H1 (cell line): ENCODE measurements around the gene TM4SF1. TPM values are rescaled to one million over a fixed set of nuclear protein-coding genes. Genes with fewer than 3 reads are reported as not detected.

Experiments
- CTCF ChIA-PET: fragments of 300-600 bp; sonication (Branson Sonifier 250); formaldehyde crosslinking; loops from one replicate; lab custom pipeline; 2021; ENCODE audit not compliant: partially characterized antibody; lab: Charles Lee
- POLR2A ChIA-PET: fragments of 300-600 bp; sonication (Branson Sonifier 250); formaldehyde crosslinking; loops from one replicate; lab custom pipeline; 2021; ENCODE audit warnings: inconsistent platforms; ENCODE audit not compliant: partially characterized antibody; lab: Charles Lee
- DNase-seq, 2 experiments: peaks; one replicate each; pipeline versions ENCODE4 v3.0.0 to v3.0.0-alpha.2; 2010 to 2022; ENCODE audit warnings: low spot score in 2 of 2, low read depth in 1 of 2, mixed read lengths in 1 of 2
- FAIRE-seq: peaks from 2 replicates; lab custom pipeline; 2011; peaks lifted over from hg19 to GRCh38; lab: Jason Lieb, UNC
- H2AFZ ChIP-seq: 2 replicates; pipeline ENCODE4 v1.8.1; 2012; ENCODE audit warnings: low read length, inconsistent platforms
- H2AK5ac ChIP-seq: 2 replicates; pipeline ENCODE4 v1.6.1; 2013; ENCODE audit warnings: low read depth, low read length
- H2BK120ac ChIP-seq: replicated peaks from 2 replicates; pipeline ENCODE3; 2013; ENCODE audit warnings: low read depth, low read length, inconsistent platforms
- H2BK12ac ChIP-seq: 2 replicates; pipeline ENCODE4 v1.6.1; 2013; ENCODE audit warnings: low read depth, low read length
- H2BK15ac ChIP-seq: 2 replicates; pipeline ENCODE4 v1.6.1; 2013; ENCODE audit warnings: low read length
- H2BK20ac ChIP-seq: 2 replicates; pipeline ENCODE4 v1.6.1; 2013; ENCODE audit warnings: low read length
- H2BK5ac ChIP-seq: 2 replicates; pipeline ENCODE4 v1.6.1; 2013; ENCODE audit warnings: low read depth, low read length
- H3K14ac ChIP-seq: 2 replicates; pipeline ENCODE4 v1.6.1; 2013; ENCODE audit warnings: inconsistent platforms; ENCODE audit not compliant: insufficient read length
- H3K18ac ChIP-seq: 2 replicates; pipeline ENCODE4 v1.6.1; 2013; ENCODE audit warnings: low read length; ENCODE audit errors: extremely low read depth
- H3K23ac ChIP-seq: 2 replicates; pipeline ENCODE4 v1.6.1; 2013; ENCODE audit warnings: inconsistent platforms; ENCODE audit not compliant: insufficient read length
- H3K23me2 ChIP-seq: 2 replicates; pipeline ENCODE4 v1.6.1; 2013; ENCODE audit warnings: low read depth, low read length
- H3K27ac ChIP-seq: 2 replicates; pipeline ENCODE4 v1.6.1; 2011; ENCODE audit warnings: low read depth, low read length, inconsistent platforms
- H3K27me3 ChIP-seq, 4 experiments: replicated peaks in 1 of 4; 1 replicate in 1 of 4; 2 replicates in 3 of 4; pipeline versions ENCODE4 v1.6.1 to v1.8.1; 2011 to 2013; ENCODE audit warnings: low read length in 3 of 4, mild to moderate bottlenecking in 3 of 4, inconsistent platforms in 2 of 4, mixed read lengths in 2 of 4, moderate library complexity in 1 of 4; ENCODE audit not compliant: control insufficient read depth in 3 of 4, insufficient read depth in 3 of 4; ENCODE audit errors: extremely low read depth in 1 of 4
- H3K36me3 ChIP-seq, 4 experiments: 2 replicates each; pipeline versions ENCODE4 v1.6.1 to v1.8.1; 2011 to 2013; ENCODE audit warnings: mild to moderate bottlenecking in 4 of 4, low read length in 3 of 4, moderate library complexity in 2 of 4, control low read depth in 1 of 4, inconsistent platforms in 1 of 4; ENCODE audit not compliant: insufficient read depth in 4 of 4, control insufficient read depth in 2 of 4
- H3K4ac ChIP-seq: replicated peaks from 2 replicates; pipeline ENCODE3; 2013; ENCODE audit warnings: low read length, low read depth, mixed read lengths, inconsistent platforms; ENCODE audit not compliant: insufficient read length
- H3K4me1 ChIP-seq, 4 experiments: replicated peaks in 1 of 4; 1 replicate in 1 of 4; 2 replicates in 3 of 4; pipeline versions ENCODE4 v1.6.1 to v1.8.1; 2011 to 2013; ENCODE audit warnings: low read length in 3 of 4, inconsistent platforms in 2 of 4, mixed read lengths in 1 of 4; ENCODE audit not compliant: insufficient read depth in 4 of 4, control insufficient read depth in 3 of 4
- H3K4me2 ChIP-seq, 2 experiments: 2 replicates each; pipeline versions ENCODE4 v1.6.1 to v1.8.1; 2011 to 2013; ENCODE audit warnings: low read depth in 2 of 2, low read length in 2 of 2, control low read depth in 1 of 2, inconsistent platforms in 1 of 2, mild to moderate bottlenecking in 1 of 2; ENCODE audit not compliant: insufficient read depth in 1 of 2
- H3K4me3 ChIP-seq, 4 experiments: fragments of 200-600, 300-600 bp in 1 of 4; sonication (generic), shearing (Covaris generic), sonication (Bioruptor Twin) in 1 of 4; 2 replicates each; pipeline versions ENCODE4 v1.5.1 to v1.8.1; 2011 to 2016; ENCODE audit warnings: low read length in 4 of 4, low read depth in 3 of 4, control low read depth in 2 of 4, inconsistent platforms in 2 of 4, mild to moderate bottlenecking in 2 of 4, mixed read lengths in 1 of 4, moderate library complexity in 1 of 4; ENCODE audit not compliant: insufficient read depth in 2 of 4; ENCODE audit errors: extremely low read depth in 1 of 4
- H3K56ac ChIP-seq: replicated peaks from 2 replicates; pipeline ENCODE3; 2013; ENCODE audit warnings: low read depth, mild to moderate bottlenecking, mixed read lengths, low read length, inconsistent platforms; ENCODE audit not compliant: insufficient read length
- H3K79me1 ChIP-seq: 2 replicates; pipeline ENCODE4 v1.6.1; 2013; ENCODE audit warnings: low read depth, low read length, control low read depth
- H3K79me2 ChIP-seq, 2 experiments: 2 replicates each; pipeline versions ENCODE4 v1.6.1 to v1.8.1; 2012 to 2013; ENCODE audit warnings: low read length in 2 of 2, mild to moderate bottlenecking in 2 of 2, inconsistent platforms in 1 of 2; ENCODE audit not compliant: insufficient read depth in 2 of 2, control insufficient read depth in 1 of 2
- H3K9ac ChIP-seq, 4 experiments: replicated peaks in 1 of 4; 1 replicate in 1 of 4; 2 replicates in 3 of 4; pipeline versions ENCODE4 v1.6.1 to v1.8.1; 2011 to 2013; ENCODE audit warnings: low read depth in 3 of 4, low read length in 3 of 4, control low read depth in 2 of 4, mild to moderate bottlenecking in 2 of 4, moderate library complexity in 2 of 4, inconsistent platforms in 1 of 4; ENCODE audit errors: extremely low read depth in 1 of 4
- H3K9me3 ChIP-seq, 2 experiments: 2 replicates each; pipeline versions ENCODE4 v1.6.1 to v1.8.1; 2012 to 2013; ENCODE audit warnings: mild to moderate bottlenecking in 2 of 2, moderate library complexity in 2 of 2, control low read depth in 1 of 2, inconsistent platforms in 1 of 2, low read depth in 1 of 2, low read length in 1 of 2, mixed read lengths in 1 of 2; ENCODE audit not compliant: insufficient read depth in 2 of 2
- H4K20me1 ChIP-seq, 2 experiments: replicated peaks in 1 of 2; 2 replicates each; pipeline versions ENCODE3 to v1.8.1; 2011 to 2013; ENCODE audit warnings: inconsistent platforms in 2 of 2, low read length in 2 of 2, mild to moderate bottlenecking in 1 of 2; ENCODE audit not compliant: insufficient read depth in 2 of 2, control insufficient read depth in 1 of 2
- H4K5ac ChIP-seq: 2 replicates; pipeline ENCODE4 v1.6.1; 2013; ENCODE audit warnings: low read length, low read depth, mixed read lengths, inconsistent platforms; ENCODE audit not compliant: insufficient read length
- H4K8ac ChIP-seq: 2 replicates; pipeline ENCODE4 v1.8.0; 2013; ENCODE audit warnings: mild to moderate bottlenecking, moderate library complexity, low read length, inconsistent platforms; ENCODE audit not compliant: insufficient read depth; ENCODE audit errors: extremely low read depth
- H4K91ac ChIP-seq: replicated peaks from 2 replicates; pipeline ENCODE3; 2013; ENCODE audit warnings: low read length, mixed read lengths, inconsistent platforms; ENCODE audit not compliant: insufficient read length
- CREB1 ChIP-seq: IDR thresholded peaks from 2 replicates; pipeline ENCODE4 v1.6.1; 2012; ENCODE audit warnings: inconsistent platforms
- KDM1A ChIP-seq: fragments of 200-600, 300-600 bp; sonication (generic); IDR thresholded peaks from 2 replicates; pipeline ENCODE4 v1.7.1; 2016; ENCODE audit warnings: mild to moderate bottlenecking, low read length, borderline replicate concordance
- KDM4A ChIP-seq: IDR thresholded peaks from one replicate; pipeline ENCODE4 v1.7.1; 2012; ENCODE audit warnings: low read depth, mild to moderate bottlenecking, moderate library complexity, low read length, inconsistent platforms; ENCODE audit not compliant: severe bottlenecking
- POLR2A ChIP-seq, 2 experiments: IDR thresholded peaks; 1 replicate in 1 of 2; 2 replicates in 1 of 2; pipeline ENCODE4 v1.6.1; 2011; ENCODE audit warnings: low read depth in 2 of 2, low read length in 2 of 2, mild to moderate bottlenecking in 2 of 2; ENCODE audit errors: control extremely low read depth in 1 of 2
- SP4 ChIP-seq: IDR thresholded peaks from 2 replicates; pipeline ENCODE4 v1.6.1; 2012; ENCODE audit warnings: low read length, inconsistent platforms
- SRF ChIP-seq: IDR thresholded peaks from 2 replicates; pipeline ENCODE4 v1.6.1; 2011; ENCODE audit warnings: mild to moderate bottlenecking, low read depth, low read length, moderate library complexity
- WGBS, 2 experiments: shearing (Covaris generic) in 1 of 2; methylation state at CpG; one replicate each; pipeline versions ENCODE4 v1.1.6 to v1.1.7; 2013 to 2015; ENCODE audit warnings: low lambda C conversion rate in 2 of 2, mixed read lengths in 2 of 2, inconsistent platforms in 1 of 2, low coverage in 1 of 2, missing lambda C conversion rate in 1 of 2; ENCODE audit not compliant: insufficient replicate concordance in 2 of 2, insufficient coverage in 1 of 2, insufficient read length in 1 of 2; ENCODE audit errors: extremely low coverage in 1 of 2, missing lambda C conversion rate in 1 of 2; 5-methylcytosine and 5-hydroxymethylcytosine counted together
- polyA plus RNA-seq, 7 experiments: library from polyadenylated mRNA; depleted of rRNA in 3 of 7; stranded (reverse) in 5 of 7; unstranded in 2 of 7; fragments of >200 nt in 5 of 7; fragments of 200-250 nt in 2 of 7; gene quantifications; 1 replicate in 5 of 7; 2 replicates in 1 of 7; 4 replicates in 1 of 7; pipeline versions ENCODE4 v1.2.1 to v1.2.3, GENCODE V29; 2011 to 2013; ENCODE audit warnings: missing spikeins in 2 of 7, mixed read lengths in 2 of 7
- total RNA-seq: library from RNA; stranded (reverse); fragmentation: NEBNext Ultra II Directional; extraction: Animal tissue kit (Norgen Biotek cat#: 25700); gene quantifications from 2 replicates; pipeline ENCODE4 v1.2.1, GENCODE V29; 2021
- TF ChIP-seq, protein P1 (sequence below), 3 experiments: IDR thresholded peaks; 1 replicate in 2 of 3; 2 replicates in 1 of 3; pipeline versions ENCODE4 v1.5.1 to v1.6.1; 2011; ENCODE audit warnings: low read length in 3 of 3, mild to moderate bottlenecking in 3 of 3, inconsistent platforms in 2 of 3, low read depth in 1 of 3, moderate library complexity in 1 of 3; ENCODE audit not compliant: insufficient read depth in 1 of 3; ENCODE audit errors: control extremely low read depth in 1 of 3

The TM4SF1 gene
- total and polyA plus RNA-seq, 2 of the 8 experiments (the other 6 are each of a cell fraction or from before 2014, with no cell fraction given), result 0.26 to 1.3 TPM

DNA sequence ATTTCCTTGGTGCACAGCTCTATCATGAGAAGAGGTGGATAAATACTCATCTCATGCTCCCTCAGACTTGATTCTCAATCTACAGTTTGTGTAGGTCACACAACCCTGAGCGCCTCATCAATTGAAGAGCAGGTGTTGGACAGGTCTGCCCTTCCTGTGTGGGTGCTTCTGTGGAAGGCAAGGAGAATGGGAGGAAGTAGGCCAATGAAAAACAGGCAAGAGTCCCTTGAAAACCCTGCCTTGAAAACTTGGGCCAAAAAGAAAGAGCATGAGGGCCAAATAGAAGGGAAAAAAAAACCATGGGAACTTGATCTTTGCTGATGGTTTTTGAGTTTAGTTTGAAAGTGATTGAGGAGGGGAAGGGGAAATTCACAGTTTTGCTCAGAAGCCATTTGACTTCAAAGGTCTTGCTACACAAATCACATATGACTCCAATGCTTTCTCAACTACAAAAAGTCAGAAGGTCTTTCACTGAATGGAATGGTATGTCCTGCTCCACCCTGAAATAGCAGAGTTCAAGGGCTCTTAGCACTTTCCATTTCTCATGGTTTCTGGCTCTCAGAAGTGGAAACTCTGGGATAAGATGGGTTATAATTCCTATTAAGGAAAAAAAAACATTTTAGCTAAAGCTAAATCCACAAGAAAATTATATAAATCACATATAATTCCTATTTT, 37.2 kb upstream of the TM4SF1 start:
- Histone ChIP-seq H3K36me3 (no peaks in the 10 kb centered on the region), H2BK120ac (no peak overlapping the region), H3K79me2 (no peaks in the 10 kb centered on the region), H4K8ac (no peak overlapping the region), H3K9me3 (no peaks in the 10 kb centered on the region), H3K4me2 (no peak overlapping the region), H2BK20ac (no peak overlapping the region), H2BK15ac (no peak overlapping the region), H4K5ac (no peak overlapping the region), H3K23me2 (no peaks in the 10 kb centered on the region), H3K27ac (no peak overlapping the region), H3K4ac (no peak overlapping the region), H2AK5ac (no peak overlapping the region), H4K20me1 (no peaks in the 10 kb centered on the region), H2BK12ac (no peak overlapping the region), H3K56ac (no peak overlapping the region), H3K4me1 (no peaks in the 10 kb centered on the region), H3K18ac (no peak overlapping the region), H3K79me1 (no peaks in the 10 kb centered on the region), H3K14ac (no peak overlapping the region), H3K23ac (no peak overlapping the region), H4K91ac (no peak overlapping the region), H2BK5ac (no peak overlapping the region), H2AFZ (peak overlapping the region; percentile 74), H3K9ac (no peak overlapping the region), H3K27me3 (no peaks in the 10 kb centered on the region), H3K4me3 (no peak overlapping the region)
- ChIA-PET CTCF (no interaction called here), POLR2A (no interaction called here)
- 89% methylated on average over 1 of the region's 1 CpG; no CpG with 5 or more reads in 1 of the 2 experiments for WGBS, 2 experiments
- FAIRE-seq (no peak), DNase-seq (no peak)
- TF ChIP-seq KDM1A, result no peak
- TF ChIP-seq, protein P1, sequence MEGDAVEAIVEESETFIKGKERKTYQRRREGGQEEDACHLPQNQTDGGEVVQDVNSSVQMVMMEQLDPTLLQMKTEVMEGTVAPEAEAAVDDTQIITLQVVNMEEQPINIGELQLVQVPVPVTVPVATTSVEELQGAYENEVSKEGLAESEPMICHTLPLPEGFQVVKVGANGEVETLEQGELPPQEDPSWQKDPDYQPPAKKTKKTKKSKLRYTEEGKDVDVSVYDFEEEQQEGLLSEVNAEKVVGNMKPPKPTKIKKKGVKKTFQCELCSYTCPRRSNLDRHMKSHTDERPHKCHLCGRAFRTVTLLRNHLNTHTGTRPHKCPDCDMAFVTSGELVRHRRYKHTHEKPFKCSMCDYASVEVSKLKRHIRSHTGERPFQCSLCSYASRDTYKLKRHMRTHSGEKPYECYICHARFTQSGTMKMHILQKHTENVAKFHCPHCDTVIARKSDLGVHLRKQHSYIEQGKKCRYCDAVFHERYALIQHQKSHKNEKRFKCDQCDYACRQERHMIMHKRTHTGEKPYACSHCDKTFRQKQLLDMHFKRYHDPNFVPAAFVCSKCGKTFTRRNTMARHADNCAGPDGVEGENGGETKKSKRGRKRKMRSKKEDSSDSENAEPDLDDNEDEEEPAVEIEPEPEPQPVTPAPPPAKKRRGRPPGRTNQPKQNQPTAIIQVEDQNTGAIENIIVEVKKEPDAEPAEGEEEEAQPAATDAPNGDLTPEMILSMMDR (IDR thresholded peaks at IDR 0.05; ENCODE audit: control extremely low read depth in 1 of 3, insufficient read depth in 1 of 3, low read depth in 1 of 3, low read length in 3 of 3), result no peak
- TF ChIP-seq POLR2A (IDR thresholded peaks at IDR 0.05; ENCODE audit: control extremely low read depth in 1 of 2, low read depth in 2 of 2, low read length in 2 of 2), result no peak
- no peak for TF ChIP-seq CREB1
- TF ChIP-seq KDM4A, result no peak
- TF ChIP-seq SP4, result no peak
- no peak for TF ChIP-seq SRF
